Measurements from ENCODE around the gene ZNF568.

Gene ZNF568

DNA sequence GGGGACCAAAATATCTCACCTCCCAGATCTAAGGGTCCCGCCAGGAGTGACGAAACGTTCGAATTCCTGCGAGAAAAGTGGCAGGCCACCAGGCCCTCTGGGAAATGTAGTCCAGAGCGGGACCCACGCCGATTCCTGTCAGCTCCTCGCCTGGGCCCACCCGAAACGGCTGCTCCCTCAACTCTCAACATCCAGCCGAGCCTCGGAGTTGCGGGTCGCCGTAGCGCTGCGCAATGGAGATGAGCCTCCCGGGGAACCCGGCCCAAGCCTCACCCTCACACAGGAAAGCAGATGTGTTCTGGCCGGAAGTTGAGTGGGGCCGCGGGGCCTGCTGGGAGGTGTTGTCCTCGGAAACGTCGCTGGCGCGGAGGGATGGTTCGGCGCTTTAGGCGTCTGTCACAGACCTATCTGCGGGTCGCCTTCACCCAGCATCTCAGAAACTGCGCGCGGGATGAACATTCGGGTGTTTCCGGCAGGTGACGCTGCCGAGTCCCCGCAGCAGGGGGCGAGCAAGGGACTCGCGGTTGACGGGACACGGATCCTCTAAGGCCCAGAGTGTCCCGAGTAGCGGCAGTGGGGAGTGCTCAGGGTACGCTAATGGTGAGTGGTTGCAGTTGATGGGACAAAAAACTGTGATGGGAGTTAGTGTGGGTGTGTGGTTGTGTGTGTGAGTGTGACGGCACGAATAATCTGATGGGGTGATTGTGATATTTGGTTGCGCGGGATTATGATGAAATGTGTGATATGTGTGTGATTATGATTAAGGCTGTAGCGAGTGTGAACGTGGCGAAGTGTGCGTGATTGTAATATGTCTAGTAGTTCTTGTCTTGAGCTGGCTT is at the start of gene ZNF568, which contains the start of gene ZNF829:
ZNF568 (plus strand) TSS at position 341 of the 839 bp plus-strand sequence. CDS start 6,439 bp downstream, outside the sequence.
ZNF829 (minus strand) TSS at position 300 of the 839 bp plus-strand sequence. CDS start 1,124 bp downstream, outside the sequence.
- peak; percentile 94 for DNase-seq

DNA sequence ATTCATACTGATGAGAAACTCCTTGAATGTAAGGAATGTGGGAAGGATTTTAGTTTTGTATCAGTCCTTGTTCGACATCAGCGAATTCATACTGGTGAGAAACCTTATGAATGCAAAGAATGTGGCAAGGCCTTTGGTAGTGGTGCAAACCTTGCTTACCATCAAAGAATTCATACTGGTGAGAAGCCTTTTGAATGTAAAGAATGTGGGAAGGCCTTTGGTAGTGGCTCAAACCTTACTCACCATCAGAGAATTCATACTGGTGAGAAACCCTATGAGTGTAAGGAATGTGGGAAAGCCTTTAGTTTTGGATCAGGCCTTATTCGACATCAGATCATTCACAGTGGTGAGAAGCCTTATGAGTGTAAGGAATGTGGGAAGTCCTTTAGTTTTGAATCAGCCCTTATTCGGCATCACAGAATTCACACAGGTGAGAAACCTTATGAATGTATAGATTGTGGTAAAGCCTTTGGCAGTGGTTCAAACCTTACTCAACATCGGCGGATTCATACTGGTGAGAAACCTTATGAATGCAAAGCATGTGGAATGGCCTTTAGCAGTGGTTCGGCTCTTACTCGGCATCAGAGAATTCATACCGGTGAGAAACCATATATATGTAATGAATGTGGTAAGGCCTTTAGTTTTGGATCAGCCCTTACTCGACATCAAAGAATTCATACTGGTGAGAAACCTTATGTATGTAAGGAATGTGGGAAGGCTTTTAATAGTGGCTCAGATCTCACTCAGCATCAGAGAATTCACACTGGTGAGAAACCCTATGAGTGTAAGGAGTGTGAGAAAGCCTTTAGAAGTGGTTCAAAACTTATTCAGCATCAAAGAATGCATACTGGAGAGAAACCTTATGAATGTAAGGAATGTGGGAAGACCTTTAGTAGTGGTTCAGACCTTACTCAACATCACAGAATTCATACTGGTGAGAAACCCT is 38.9 kb upstream of the ZNF568 start:
- no peak for DNase-seq

DNA sequence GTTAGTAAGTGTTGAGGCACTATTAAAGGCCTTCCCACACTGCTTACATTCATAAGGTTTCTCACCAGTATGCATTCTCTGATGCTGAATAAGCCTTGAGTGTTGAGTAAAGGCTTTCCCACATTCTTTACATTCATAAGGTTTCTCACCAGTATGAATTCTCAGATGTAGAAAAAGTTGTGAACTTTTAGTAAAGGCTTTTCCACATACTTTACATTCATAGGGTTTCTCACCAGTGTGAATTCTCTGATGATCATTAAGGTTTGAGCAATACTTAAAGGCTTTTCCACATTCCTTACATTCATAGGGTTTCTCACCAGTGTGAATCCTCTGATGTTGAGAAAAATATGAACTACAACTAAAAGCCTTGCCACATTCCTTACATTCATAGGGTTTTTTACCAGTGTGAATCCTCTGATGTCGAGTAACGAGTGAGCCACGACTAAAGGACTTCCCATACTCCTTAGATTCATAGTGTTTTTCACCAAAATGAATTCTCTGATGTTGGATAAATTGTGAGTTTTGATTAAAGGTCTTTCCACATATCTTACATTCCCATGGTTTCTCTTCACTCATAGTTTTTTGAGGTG is 24.3 kb upstream of the ZNF568 start:
- no peak for DNase-seq

DNA sequence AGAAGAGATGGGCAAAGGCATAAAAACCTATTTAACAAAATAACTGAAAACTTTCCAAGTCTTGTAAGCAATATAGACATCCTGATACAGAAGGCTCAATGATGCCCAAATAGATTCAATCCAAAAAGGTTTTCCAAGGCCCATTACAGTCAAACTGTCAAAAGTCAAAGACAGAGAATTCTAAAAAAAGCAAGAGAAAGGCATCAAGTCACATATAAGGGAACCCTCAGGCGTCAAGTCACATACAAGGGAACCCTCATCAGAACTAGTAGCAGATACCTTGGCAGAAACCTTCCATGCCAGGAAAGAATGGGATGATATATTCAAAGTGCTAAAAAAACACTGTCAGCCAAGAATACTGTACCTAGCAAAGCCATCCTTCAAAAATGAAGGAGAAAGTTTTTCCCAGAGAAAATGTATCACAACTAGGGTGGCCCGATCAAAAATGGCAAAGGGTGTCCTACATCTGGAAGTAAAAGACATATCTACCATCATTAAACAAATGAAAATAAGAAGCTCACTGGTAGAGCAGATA is 21.2 kb upstream of the ZNF568 start:
- DNase-seq, result no peak

DNA sequence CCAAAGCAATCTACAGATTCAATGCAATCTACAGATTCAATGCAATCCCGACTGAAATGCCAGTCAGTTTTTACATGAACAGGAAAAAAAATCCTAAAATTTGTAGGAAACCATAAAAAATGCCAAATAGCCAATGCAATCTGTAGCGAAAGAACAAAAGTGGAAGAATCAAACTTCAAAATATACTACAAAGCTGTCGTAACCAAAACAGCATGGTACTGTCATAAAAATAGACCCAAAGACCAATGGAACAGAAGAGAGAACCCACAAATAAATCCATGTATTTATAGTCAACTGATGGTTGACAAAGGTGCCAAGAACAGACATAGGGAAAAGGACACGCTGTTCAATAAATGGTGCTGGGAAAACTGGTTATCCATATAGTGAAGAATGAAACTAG is 17.7 kb upstream of the ZNF568 start:
- DNase-seq, result no peak

- DNase-seq, result no peak
Observed at GRCh38 chr19:36916991-36917390, 859 bp downstream of the ZNF568 start.

- no peak for DNase-seq
Observed at GRCh38 chr19:36918090-36918489, 2.0 kb downstream of the ZNF568 start.

DNA sequence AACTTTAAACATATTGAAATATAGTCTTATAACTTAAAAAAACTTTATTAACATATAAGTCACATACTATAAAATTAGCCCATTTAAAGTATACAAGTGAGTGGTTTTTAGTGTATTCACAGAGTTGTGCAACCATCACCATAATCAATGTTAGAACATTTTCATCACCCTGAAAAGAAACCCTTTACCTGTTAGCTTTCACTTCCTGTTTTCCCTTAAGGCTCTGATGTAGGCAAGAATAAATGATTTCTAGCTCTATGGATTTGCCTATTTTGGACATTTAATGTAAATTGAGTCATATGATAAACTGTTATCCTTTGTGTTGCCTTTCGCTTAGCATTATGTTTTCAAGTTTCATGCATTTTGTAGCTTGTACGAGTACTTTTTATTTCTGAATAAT is 15.6 kb downstream of the ZNF568 start:
- no peak for DNase-seq

DNA sequence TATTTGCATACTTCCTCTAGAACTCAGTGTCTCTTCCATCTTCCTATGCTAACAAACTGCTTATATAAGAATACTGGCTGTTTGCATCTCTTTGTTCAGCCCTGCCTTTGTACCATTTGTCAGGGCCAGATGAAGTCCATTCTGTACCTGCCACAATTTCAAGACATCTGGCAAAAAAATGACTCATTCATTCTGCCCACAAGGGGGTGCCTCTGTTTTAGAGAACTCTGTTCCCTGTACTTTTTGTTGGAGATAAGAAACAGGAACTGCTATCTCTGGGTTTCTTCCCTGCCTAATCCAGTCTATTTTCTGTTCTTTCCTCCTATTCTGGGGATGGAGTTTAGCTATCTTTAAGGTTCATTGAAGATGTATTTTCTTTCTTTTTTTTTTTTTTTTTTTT is 23.0 kb downstream of the ZNF568 start:
- no peak for DNase-seq

DNA sequence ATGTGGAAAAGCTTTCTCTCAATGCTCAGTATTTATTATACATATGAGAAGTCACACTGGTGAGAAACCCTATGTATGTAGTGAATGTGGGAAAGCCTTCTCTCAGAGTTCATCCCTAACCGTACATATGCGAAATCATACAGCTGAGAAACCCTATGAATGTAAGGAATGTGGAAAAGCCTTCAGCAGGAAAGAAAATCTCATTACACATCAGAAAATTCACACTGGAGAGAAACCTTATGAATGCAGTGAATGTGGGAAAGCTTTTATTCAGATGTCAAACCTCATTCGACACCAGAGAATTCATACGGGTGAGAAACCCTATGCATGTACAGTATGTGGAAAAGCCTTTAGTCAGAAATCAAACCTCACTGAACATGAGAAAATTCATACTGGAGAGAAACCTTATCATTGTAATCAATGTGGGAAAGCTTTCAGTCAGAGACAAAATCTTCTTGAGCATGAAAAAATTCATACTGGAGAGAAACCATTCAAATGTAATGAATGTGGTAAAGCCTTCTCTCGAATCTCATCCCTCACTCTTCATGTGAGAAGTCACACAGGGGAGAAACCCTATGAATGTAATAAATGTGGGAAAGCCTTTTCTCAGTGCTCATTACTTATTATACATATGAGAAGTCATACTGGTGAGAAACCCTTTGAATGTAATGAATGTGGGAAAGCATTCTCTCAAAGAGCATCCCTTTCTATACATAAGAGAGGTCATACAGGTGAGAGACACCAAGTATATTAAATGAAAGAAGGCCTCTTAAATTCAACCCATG is 34.4 kb downstream of the ZNF568 start:
- DNase-seq, result no peak

DNA sequence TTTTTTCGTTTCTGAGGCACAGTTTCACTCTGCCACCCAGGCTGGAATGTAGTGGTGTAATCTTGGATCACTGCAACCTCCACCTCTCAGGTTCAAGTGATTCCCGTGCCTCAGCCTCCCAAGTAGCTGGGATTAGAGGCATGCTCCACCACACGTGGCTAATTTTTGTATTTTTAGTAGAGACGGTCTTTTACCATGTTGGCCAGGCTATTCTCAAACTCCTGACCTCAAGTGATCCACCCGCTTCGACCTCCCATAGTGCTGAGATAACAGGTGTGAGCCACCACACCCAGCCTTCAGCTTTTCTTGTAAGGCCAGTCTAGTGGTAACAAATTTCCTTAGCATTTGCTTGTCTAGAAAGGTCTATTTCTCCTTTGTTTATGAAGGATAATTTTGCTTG is 46.2 kb downstream of the ZNF568 start:
- DNase-seq, result no peak

GRCh38 chr19:36963280-36963679 is 47.1 kb downstream of the ZNF568 start:
- no peak for DNase-seq

DNA sequence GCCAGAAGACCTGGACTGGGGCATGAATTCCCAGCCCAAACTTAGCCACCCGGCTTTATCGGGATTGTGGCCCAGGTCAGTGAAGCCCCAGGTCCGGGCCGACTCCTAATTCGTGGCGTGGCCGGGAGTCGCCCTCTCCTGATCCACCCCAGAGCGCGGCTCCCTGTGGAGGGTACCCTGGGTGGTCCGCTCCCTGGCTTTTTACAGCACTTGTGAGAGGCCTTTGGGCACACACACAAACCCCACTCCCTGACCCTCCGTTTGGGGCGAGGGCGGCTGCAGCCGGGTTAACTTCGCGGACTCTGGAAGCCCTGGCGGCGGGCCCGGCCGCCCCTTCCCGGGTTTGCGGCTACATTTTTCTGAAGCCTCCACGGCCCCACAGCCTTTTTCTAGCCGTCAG is 56.4 kb downstream of the ZNF568 start:
- DNase-seq, result no peak

DNA sequence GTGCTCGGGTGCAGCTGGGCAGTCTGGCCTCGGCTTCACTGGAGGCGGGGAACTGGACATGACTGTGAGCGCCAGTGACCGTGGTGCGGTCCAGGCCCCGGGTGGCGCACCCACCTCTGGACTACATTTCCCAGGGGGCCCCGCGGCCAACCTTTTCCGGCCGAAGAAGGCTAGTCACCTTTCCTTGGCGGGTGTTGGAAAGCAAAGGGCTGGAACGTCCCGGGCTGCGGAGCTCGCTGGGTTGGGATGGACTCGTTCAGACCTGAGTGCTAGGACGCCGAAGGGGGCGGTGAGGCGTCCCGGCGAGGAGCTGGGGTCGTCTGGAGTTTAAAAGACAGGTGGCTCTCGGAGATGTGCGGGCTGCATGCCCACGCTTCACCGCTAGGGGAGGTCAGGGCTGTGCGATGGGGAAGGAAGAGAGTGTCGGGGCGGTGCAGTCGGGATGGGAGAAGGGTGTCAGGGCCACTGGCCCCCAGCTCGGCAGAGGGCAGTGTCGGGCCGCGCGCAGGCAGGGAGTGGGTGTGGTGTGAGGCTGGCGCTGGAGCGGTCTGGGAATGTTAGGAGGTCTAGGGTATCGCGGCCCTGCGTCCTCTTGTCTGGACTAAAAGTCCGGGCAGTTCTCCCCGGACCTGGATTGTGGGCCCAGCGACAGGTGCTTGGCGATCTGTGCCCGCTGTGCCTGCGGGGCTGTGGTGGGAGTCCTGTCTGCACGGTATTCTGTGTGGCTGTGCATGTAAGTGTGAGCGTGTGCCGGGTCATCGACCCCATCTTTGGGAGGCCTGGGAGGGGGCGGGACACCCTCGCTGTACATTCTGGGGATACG is 57.1 kb downstream of the ZNF568 start:
- peak; percentile 81 for DNase-seq

DNA sequence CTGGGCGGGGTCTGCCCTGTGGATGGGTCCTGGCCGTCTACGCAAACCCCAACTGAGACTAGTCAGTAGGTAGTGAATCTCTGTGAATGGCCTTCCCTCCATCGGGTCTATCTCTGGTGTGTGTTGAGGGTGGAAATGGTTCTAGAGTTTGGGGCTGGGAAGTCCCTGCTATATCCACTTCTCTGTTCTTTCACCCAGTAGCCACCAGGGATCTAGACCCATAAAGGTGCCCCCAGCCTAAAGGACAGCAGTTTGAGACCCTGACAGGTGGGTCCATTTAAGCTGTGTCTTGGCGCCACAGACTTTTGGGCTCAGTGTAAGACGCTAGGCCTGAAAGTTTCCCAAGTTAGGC is 57.7 kb downstream of the ZNF568 start:
- DNase-seq, result no peak

DNA sequence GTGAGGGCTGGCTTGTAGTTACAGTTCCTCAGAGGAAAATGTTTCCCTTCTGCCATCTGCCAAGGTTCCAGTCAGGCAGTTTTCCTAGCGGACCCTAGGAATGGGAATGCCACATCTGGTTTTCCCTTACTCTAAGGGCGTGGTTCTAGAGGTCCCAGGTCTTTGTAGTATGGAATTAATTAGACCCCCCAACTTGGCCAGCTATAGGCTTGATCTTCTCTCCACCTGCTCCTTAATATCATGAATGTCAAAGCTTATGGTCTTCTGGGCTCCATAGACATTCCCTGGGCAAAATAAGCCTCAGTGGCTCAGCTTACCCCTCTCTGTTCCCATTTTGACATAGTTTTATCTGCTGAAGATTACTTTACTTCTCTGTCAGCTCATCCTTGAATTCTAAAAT is 70.0 kb downstream of the ZNF568 start:
- DNase-seq, result no peak

- no peak for DNase-seq
Observed at GRCh38 chr19:36986601-36987000, 70.5 kb downstream of the ZNF568 start.

DNA sequence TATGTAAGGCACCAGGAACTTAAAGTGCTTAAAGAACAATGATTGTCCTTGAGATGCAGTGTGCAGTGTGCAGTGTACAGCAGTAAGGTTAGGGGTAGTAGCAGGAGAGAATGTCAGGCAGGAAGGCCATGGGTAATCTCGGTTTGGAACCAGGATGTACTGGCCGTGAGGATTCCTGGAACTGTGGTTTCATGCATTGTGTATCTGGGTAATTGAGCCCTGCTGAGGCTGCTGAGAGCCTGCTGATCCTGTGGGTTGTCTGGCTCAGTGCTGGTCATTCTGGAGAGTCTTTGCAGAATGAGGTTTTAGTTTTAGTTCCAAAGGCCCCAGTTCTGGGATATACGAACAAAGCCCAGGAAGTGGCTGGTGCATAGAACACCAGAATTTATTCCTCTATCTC is 71.0 kb downstream of the ZNF568 start:
- no peak for DNase-seq

DNA sequence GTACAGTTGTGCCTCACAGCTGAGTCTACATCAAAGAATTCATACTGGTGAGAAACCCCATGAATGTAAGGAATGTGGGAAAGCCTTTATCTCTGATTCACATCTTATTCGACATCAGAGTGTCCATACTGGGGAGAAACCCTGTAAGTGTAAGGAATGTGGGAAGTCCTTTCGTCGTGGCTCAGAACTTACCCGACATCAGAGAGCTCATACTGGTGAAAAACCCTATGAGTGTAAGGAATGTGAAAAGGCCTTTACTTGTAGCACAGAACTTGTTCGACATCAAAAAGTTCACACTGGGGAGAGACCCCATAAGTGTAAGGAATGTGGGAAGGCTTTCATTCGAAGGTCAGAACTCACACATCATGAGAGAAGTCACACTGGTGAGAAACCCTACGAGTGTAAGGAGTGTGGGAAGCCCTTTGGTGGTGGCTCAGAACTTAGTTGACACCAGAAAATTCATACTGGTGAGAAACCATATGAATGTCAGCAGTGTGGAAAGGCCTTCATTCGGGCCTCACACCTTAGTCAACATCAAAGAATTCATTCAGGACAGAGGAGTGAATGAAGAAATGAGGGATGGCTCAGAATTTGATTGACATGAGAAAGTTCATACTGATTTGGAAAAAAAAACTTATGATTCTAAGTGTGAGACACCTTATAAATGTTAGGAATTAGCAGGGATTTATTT is 81.2 kb downstream of the ZNF568 start:
- DNase-seq, result no peak

- DNase-seq, result no peak
Observed at GRCh38 chr19:36997843-36998235, 81.7 kb downstream of the ZNF568 start.

DNA sequence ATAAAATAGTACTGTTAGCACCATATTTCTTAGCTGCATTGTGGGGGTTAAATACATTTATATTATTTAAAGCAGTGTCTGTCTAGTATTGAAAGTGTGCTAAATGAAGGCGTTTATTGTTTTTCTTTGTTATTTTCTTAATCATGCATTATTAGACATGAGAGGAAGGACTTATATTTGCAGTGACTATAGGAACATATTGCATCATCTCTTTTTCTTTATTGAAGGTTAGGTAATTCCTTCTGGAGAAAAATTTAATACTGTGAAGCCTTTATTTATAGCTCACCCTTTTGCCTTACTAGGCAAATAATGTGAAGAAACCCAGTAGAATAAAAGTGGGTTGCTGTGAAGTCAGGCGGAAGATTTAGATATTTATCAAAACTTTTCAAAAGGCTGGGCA is 83.2 kb downstream of the ZNF568 start:
- DNase-seq, result no peak

Data from CD4-positive, alpha-beta T cell treated with Interleukin-15 for 1 hour (primary cell).